Thyroid gland (tissue), 4 donors: ENCODE data around the gene ROPN1L. TPM values are rescaled to one million over a fixed set of nuclear protein-coding genes. Genes with fewer than 3 reads are reported as not detected.

ENCODE experiments used
- DNase-seq, 2 donors: peaks; one replicate each; pipeline ENCODE4 v3.0.0-alpha.2; 2019
- H3K27ac ChIP-seq, 3 donors: fragments of 200-600 bp; sonication (generic); 1 replicate in 2 of 3; 2 replicates in 1 of 3; pipeline ENCODE4 v1.5.1; 2016 to 2019; ENCODE audit warnings: mild to moderate bottlenecking in 1 of 3, moderate library complexity in 1 of 3
- H3K27me3 ChIP-seq: fragments of 200-600 bp; sonication (generic); one replicate; pipeline ENCODE4 v1.5.1; 2019
- H3K36me3 ChIP-seq, 2 donors: fragments of 200-600 bp; sonication (generic); one replicate each; pipeline ENCODE4 v1.5.1; 2016 to 2019
- H3K4me1 ChIP-seq, 2 donors: fragments of 200-600 bp; sonication (generic); one replicate each; pipeline ENCODE4 v1.5.1; 2017 to 2019
- H3K4me3 ChIP-seq, 3 donors: fragments of 200-600 bp; sonication (generic); replicated peaks in 1 of 3; 1 replicate in 2 of 3; 2 replicates in 1 of 3; pipeline ENCODE4 v1.5.1; 2016; ENCODE audit warnings: mild to moderate bottlenecking in 1 of 3
- H3K9me3 ChIP-seq: fragments of 200-600 bp; sonication (generic); one replicate; pipeline ENCODE4 v1.5.1; 2017
- POLR2A ChIP-seq, 2 donors: fragments of 450-650 bp; IDR thresholded peaks; one replicate each; pipeline ENCODE4 v1.6.1; 2017; ENCODE audit warnings: antibody characterized with exemption in 2 of 2, mild to moderate bottlenecking in 2 of 2, moderate library complexity in 1 of 2
- WGBS, 2 donors: methylation state at CpG; one replicate each; pipeline ENCODE4 v1.1.5; 2017; 5-methylcytosine and 5-hydroxymethylcytosine counted together
- intact Hi-C: fragments of 100-400 bp; cut with DNase I; formaldehyde crosslinking; loops from one replicate; pipeline ENCODE4 v1.15.1; 2023
- total RNA-seq, 4 donors: library from RNA; depleted of rRNA; stranded (reverse); fragments of >200 nt; gene quantifications; one replicate each; pipeline ENCODE4 v1.2.3, GENCODE V29; 2016
- TF ChIP-seq, protein P1 (sequence below), 6 experiments: fragments of 200-600 bp in 3 of 6; fragments of 450-650 bp in 3 of 6; sonication (generic) in 3 of 6; IDR thresholded peaks; one replicate each; pipeline ENCODE4 v1.5.1; 2016 to 2019; ENCODE audit warnings: antibody characterized with exemption in 6 of 6, mild to moderate bottlenecking in 2 of 6, inconsistent platforms in 1 of 6, moderate library complexity in 1 of 6

Gene ROPN1L
- total RNA-seq, 4 donors from 2014 or later: 2.0 to 3.0 (median 2.1) TPM; not detected in 1

DNA sequence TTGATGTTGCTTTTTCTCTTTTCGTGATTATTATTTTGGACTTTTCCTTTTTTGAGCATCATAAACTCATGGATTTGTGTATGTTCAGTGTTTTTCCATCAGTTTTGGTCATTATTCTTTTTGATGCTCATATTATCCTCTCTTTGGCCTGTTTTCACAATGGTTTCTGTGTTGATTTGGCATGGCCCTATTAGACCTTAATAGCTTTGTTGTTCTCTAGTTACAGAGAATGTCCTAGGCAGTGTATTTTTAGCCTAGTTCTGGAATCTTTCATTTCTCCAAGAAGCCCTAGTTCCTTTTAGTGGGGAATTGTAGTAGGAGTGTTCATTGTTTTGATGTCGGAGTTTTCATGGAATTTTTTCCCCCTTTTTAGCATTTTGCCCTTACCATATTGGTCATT, 41.3 kb upstream of the ROPN1L start:
- H3K36me3 ChIP-seq: peaks cover 27 to 35% of the 10 kb centered on the region in 2 donors

DNA sequence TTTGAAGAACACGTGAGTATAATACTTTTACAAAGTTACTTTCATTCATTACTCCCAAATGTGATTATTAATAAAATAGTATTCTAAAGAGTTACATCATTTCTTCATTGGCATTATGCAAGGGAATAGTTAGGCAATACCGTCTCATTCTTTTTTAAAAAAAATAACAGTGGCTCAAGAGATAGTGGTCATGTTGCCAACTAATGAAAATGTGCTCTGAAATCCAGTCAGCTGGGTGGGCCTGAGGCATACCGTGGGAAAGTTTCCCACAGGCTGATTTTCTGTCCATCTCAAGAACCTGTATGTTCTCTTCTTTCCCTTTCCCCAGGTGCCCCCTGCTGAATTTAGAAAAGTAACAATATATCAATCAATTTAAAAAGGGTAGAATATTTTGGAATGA, 40.8 kb upstream of the ROPN1L start:
- Histone ChIP-seq H3K9me3 (no peaks in the 10 kb centered on the region), H3K4me1 (no peaks in the 10 kb centered on the region), H3K27me3 (no peaks in the 10 kb centered on the region), H3K4me3 (no peak overlapping the region), H3K27ac (no peak overlapping the region), H3K36me3 (peaks cover 27 to 35% of the 10 kb centered on the region in 2 donors)
- DNase-seq: no peak
- no peak for TF ChIP-seq POLR2A (IDR thresholded peaks at IDR 0.05)
- TF ChIP-seq, protein P1, sequence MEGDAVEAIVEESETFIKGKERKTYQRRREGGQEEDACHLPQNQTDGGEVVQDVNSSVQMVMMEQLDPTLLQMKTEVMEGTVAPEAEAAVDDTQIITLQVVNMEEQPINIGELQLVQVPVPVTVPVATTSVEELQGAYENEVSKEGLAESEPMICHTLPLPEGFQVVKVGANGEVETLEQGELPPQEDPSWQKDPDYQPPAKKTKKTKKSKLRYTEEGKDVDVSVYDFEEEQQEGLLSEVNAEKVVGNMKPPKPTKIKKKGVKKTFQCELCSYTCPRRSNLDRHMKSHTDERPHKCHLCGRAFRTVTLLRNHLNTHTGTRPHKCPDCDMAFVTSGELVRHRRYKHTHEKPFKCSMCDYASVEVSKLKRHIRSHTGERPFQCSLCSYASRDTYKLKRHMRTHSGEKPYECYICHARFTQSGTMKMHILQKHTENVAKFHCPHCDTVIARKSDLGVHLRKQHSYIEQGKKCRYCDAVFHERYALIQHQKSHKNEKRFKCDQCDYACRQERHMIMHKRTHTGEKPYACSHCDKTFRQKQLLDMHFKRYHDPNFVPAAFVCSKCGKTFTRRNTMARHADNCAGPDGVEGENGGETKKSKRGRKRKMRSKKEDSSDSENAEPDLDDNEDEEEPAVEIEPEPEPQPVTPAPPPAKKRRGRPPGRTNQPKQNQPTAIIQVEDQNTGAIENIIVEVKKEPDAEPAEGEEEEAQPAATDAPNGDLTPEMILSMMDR (IDR thresholded peaks at IDR 0.05): no peak
- 68 to 73% methylated on average over 3 of the region's 3 CpGs for WGBS, 2 donors
- intact Hi-C loops: no loop called here

More for the DNA sequence above, 41.3 kb upstream of the ROPN1L start:
- intact Hi-C loops: no loop called here
- Histone ChIP-seq H3K27me3 (no peaks in the 10 kb centered on the region), H3K4me1 (no peaks in the 10 kb centered on the region), H3K9me3 (no peaks in the 10 kb centered on the region), H3K27ac (peak overlapping the region in 1 of 3 donors; percentile 2), H3K4me3 (no peak overlapping the region)
- no peak for DNase-seq
- WGBS, 2 donors: 94% methylated on average over 2 of the region's 2 CpGs
- TF ChIP-seq, protein P1 (IDR thresholded peaks at IDR 0.05): no peak
- no peak for TF ChIP-seq POLR2A (IDR thresholded peaks at IDR 0.05)

DNA sequence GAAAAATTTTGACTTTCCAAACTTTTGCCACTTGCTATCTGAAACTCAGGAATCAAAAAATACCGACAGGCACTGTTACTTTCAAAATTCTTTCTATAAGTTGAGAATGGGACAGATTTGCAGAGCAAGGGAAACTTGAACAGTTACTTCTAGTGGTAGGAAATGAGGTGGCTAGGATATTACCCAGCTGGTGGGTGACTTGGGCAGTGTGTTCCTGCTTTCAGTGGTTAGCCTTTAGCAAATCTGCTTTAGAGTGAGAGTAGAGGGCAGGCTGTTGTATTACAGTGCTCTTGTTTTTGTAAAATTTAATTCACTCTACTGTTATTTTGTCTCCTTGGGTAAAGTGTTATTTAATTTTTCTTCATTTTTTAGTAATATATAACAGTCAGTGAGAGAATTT, 40.2 kb upstream of the ROPN1L start:
- intact Hi-C loops: no loop called here
- WGBS, 2 donors: 96 to 97% methylated on average over 1 of the region's 1 CpG

DNA sequence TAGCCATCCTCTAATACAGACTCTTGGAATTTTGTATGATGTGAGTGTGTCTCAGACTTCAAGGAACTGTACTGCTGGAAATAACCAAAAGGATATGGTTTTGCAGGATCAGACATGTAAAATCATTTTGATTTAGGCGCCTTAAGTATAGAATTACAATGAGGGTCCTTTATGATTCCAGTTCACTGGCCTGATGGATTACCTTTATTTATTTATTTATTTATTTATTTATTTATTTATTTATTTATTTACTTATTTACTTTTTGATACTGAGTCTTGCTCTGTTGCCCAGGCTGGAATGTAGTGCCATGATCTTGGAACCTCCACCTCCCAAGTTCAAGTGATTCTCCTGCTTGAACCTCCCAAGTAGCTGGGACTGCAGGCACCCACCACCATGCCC, 37.9 kb upstream of the ROPN1L start:
- Histone ChIP-seq H3K9me3 (no peaks in the 10 kb centered on the region), H3K4me1 (no peaks in the 10 kb centered on the region), H3K36me3 (peaks cover 39 to 51% of the 10 kb centered on the region in 2 donors), H3K27ac (no peak overlapping the region), H3K4me3 (no peak overlapping the region), H3K27me3 (no peaks in the 10 kb centered on the region)
- intact Hi-C loops: no loop called here
- no peak for DNase-seq
- 97 to 100% methylated on average over 1 of the region's 1 CpG for WGBS, 2 donors
- TF ChIP-seq, protein P1 (IDR thresholded peaks at IDR 0.05): no peak
- no peak for TF ChIP-seq POLR2A (IDR thresholded peaks at IDR 0.05)

More for the DNA sequence above, 40.2 kb upstream of the ROPN1L start:
- Histone ChIP-seq H3K36me3 (peaks cover 30 to 40% of the 10 kb centered on the region in 2 donors), H3K4me1 (no peaks in the 10 kb centered on the region), H3K27ac (no peak overlapping the region), H3K27me3 (no peaks in the 10 kb centered on the region), H3K9me3 (no peaks in the 10 kb centered on the region), H3K4me3 (no peak overlapping the region)
- TF ChIP-seq, protein P1 (IDR thresholded peaks at IDR 0.05): no peak
- no peak for TF ChIP-seq POLR2A (IDR thresholded peaks at IDR 0.05)
- DNase-seq: no peak

DNA sequence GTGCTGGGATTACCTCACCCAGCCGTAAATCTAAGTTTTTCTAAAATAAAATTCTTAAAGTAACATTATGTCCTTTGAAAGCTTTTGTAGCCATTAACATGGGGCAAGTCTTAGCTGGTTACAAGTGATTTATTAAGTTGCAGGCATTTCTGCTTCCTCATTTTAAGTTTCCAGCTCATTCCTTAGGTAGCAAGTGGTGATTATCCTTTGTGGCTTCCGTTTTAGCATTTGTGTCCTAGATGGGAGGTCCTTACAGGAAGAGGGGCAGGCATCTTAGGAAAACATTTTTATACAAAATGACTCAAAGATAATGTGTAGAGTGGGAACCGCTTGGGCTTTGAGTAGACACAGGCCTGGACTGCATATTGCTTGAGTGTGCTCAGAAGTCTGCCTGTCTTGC, 35.0 kb upstream of the ROPN1L start:
- Histone ChIP-seq H3K27ac (no peak overlapping the region), H3K4me1 (peaks cover 0 to 8% of the 10 kb centered on the region in 2 donors), H3K9me3 (no peaks in the 10 kb centered on the region), H3K4me3 (no peak overlapping the region), H3K27me3 (no peaks in the 10 kb centered on the region), H3K36me3 (peaks cover 50 to 67% of the 10 kb centered on the region in 2 donors)
- TF ChIP-seq POLR2A (IDR thresholded peaks at IDR 0.05): no peak
- TF ChIP-seq, protein P1 (IDR thresholded peaks at IDR 0.05): no peak
- intact Hi-C loops: no loop called here
- 86 to 92% methylated on average over 3 of the region's 3 CpGs for WGBS, 2 donors
- DNase-seq: no peak
